Stimulated activated effector memory CD8-positive, alpha-beta T cell treated with anti-CD3 and anti-CD28 coated beads, Interleukin-12 subunit alpha, Interleukin-12 subunit beta, amount 100 ng/mL, for 72 hours (primary cell): ENCODE results near the gene IDUA.
A peak's percentile ranks its signal among the peaks of the same experiment; 100 is the strongest.

Experiments used
- ATAC-seq: fragments of 150-1000 bp; cut with Tn5 transposase; 2 replicates; pipeline ENCODE4 v1.10.0; 2021
- DNase-seq, 2 donors: peaks; one replicate each; pipeline ENCODE4 v3.0.0; 2021 to 2022; ENCODE audit warnings: low spot score in 2 of 2
- H3K27ac Mint-ChIP-seq: one replicate; pipeline ENCODE4 v1.8.0; 2022; ENCODE audit warnings: mild to moderate bottlenecking, mixed read lengths
- H3K36me3 Mint-ChIP-seq: one replicate; pipeline ENCODE4 v1.8.0; 2022; ENCODE audit warnings: mild to moderate bottlenecking, mixed read lengths
- H3K4me1 Mint-ChIP-seq: one replicate; pipeline ENCODE4 v1.8.0; 2022; ENCODE audit warnings: mixed read lengths
- H3K4me3 Mint-ChIP-seq: one replicate; pipeline ENCODE4 v1.8.0; 2022; ENCODE audit warnings: mild to moderate bottlenecking, mixed read lengths
- H3K9me3 Mint-ChIP-seq: one replicate; pipeline ENCODE4 v1.8.0; 2022; ENCODE audit warnings: mixed read lengths

The IDUA gene

DNA sequence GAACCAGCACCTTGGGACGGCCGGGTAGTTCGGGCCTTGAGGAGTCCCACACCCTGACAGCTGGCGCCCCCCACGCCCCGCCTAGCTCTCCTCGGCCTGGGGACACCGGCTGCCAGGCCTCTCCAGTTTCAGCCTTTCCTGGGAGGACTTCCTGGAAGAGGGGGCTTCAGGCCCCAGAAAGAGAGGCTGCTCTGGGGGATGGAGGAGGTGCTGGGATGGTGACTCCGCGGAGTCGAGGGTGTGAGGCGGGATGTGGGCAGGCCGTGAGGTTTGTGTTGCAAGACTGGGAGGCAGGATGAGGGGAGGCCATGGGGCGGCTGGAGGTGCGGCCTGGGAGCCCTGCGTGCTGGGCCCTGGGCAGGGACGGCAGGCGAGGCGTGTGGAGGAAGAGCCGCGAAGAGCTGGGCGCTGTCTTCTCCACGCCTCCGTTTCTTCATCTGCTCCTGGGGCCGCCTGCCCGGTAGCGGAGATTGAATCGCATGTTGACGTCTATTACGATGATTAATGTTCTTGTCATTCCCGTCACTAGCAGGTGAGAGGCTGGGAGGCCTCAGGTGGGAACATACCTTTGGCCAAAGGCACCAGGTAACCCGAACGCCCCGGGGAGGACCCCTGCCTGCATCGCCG is 23.7 kb downstream of the IDUA start:
- peak; percentile 75 for ATAC-seq
- DNase-seq: peak; percentile 55 to 88
- H3K9me3 Mint-ChIP-seq: no peaks in the 10 kb centered on the region
- H3K4me3 Mint-ChIP-seq: peak overlapping the region; percentile 89
- H3K4me1 Mint-ChIP-seq: peaks cover 16% of the 10 kb centered on the region
- peak overlapping the region; percentile 90 for H3K27ac Mint-ChIP-seq
- H3K36me3 Mint-ChIP-seq: peaks cover 7% of the 10 kb centered on the region

DNA sequence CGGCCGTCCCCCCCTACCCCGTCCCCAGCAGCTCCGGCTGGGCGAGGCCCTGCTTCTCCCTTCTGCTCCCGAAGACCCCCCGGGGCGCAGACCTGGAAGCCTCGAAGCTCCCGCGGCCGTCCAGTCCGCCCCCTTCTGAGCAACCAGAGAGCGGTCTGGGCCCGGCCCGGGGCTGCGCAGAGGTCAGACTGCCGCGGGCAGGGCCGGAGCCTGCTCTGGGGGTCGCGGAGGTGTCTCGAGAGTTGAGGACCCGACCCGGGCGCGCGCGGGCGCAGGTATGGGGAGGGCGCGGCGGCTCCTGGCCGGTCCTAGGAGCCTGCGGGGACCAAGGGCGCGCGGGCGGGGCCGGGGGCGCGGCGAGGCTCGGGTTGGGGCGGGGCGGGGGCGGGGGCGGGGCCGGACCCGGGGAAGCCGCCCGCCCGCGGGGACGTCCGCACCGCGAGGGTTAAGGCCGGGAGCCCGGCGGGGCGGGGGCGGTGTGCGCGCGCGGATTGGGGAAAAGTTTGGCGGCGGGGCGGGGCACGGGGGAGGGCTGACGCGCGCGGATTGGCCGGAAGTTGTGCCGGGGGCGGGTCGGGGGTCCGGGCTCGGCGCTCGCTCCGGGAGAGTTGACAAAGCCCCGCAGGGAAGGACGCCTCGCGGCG is 24.3 kb downstream of the IDUA start, which contains the start of gene FGFRL1:
Gene FGFRL1 (plus strand): TSS at position 605 of the 644 bp plus-strand sequence. CDS start 860 bp downstream, outside the sequence.
- ATAC-seq: peak; percentile 56

GRCh38 chr4:1011666-1012033 is 24.8 kb downstream of the IDUA start:
- ATAC-seq (no peak), DNase-seq (no peak)
- Mint-ChIP-seq H3K9me3 (no peaks in the 10 kb centered on the region), H3K4me3 (peak overlapping the region; percentile 47), H3K36me3 (peaks cover 7% of the 10 kb centered on the region), H3K27ac (no peak overlapping the region), H3K4me1 (peaks cover 16% of the 10 kb centered on the region)

More for the DNA sequence above, 24.3 kb downstream of the IDUA start, which contains the start of gene FGFRL1:
- H3K9me3 Mint-ChIP-seq: no peaks in the 10 kb centered on the region
- peaks cover 16% of the 10 kb centered on the region for H3K4me1 Mint-ChIP-seq
- peak; percentile 86 to 91 for DNase-seq
- H3K27ac Mint-ChIP-seq: peak within 1 kb of the TSS; percentile 90
- H3K36me3 Mint-ChIP-seq: peaks cover 7% of the 10 kb centered on the region
- peak within 1 kb of the TSS; percentile 89 for H3K4me3 Mint-ChIP-seq

GRCh38 chr4:1012034-1012739 is 25.3 kb downstream of the IDUA start:
- ATAC-seq: no peak
- H3K27ac Mint-ChIP-seq: no peak overlapping the region

GRCh38 chr4:1013225-1014073 is 26.6 kb downstream of the IDUA start:
- Mint-ChIP-seq H3K9me3 (no peaks in the 10 kb centered on the region), H3K4me3 (peak overlapping the region; percentile 47), H3K27ac (no peak overlapping the region), H3K36me3 (peaks cover 7% of the 10 kb centered on the region), H3K4me1 (peaks cover 22% of the 10 kb centered on the region)
- DNase-seq: no peak
- ATAC-seq: no peak

More at GRCh38 chr4:1012034-1012739, 25.3 kb downstream of the IDUA start:
- Mint-ChIP-seq H3K9me3 (no peaks in the 10 kb centered on the region), H3K36me3 (peaks cover 7% of the 10 kb centered on the region), H3K4me1 (peaks cover 16% of the 10 kb centered on the region), H3K4me3 (peak overlapping the region; percentile 47)
- no peak for DNase-seq

GRCh38 chr4:1014291-1015167 is 27.7 kb downstream of the IDUA start:
- Mint-ChIP-seq H3K9me3 (no peaks in the 10 kb centered on the region), H3K4me1 (peaks cover 13% of the 10 kb centered on the region), H3K36me3 (peaks cover 7% of the 10 kb centered on the region), H3K4me3 (no peak overlapping the region), H3K27ac (no peak overlapping the region)
- ATAC-seq: no peak
- DNase-seq: no peak

GRCh38 chr4:1015179-1015578 is 28.3 kb downstream of the IDUA start:
- no peak for ATAC-seq
- no peak overlapping the region for H3K4me3 Mint-ChIP-seq
- peaks cover 6% of the 10 kb centered on the region for H3K36me3 Mint-ChIP-seq
- H3K9me3 Mint-ChIP-seq: no peaks in the 10 kb centered on the region
- DNase-seq: no peak
- H3K27ac Mint-ChIP-seq: no peak overlapping the region
- H3K4me1 Mint-ChIP-seq: peaks cover 13% of the 10 kb centered on the region

DNA sequence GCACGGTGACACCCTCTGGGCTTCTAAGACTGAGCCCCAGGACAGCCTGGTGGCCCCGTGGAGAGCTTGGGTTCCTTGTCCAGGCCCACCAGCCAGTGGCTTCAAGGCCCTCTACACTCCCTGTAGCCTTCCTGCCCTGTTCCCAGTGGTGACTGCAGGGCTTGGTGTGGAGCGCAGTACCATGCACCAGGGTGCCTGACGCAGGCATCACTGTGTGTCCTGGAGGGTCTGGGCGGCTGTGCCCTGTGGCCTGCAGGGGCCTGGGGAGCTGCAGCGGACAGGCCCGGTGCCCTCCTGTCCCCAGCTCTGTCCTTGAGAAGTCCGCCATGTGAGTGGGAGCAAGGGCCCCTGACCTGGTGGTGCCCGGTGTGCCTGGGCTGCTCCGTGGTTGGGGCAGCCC is 28.9 kb downstream of the IDUA start:
- Mint-ChIP-seq H3K4me1 (peaks cover 7% of the 10 kb centered on the region), H3K27ac (no peak overlapping the region), H3K36me3 (peaks cover under 1% of the 10 kb centered on the region), H3K4me3 (no peak overlapping the region), H3K9me3 (no peaks in the 10 kb centered on the region)
- ATAC-seq (no peak), DNase-seq (no peak)

- no peak overlapping the region for H3K27ac Mint-ChIP-seq
- DNase-seq: no peak
- no peaks in the 10 kb centered on the region for H3K9me3 Mint-ChIP-seq
- no peak overlapping the region for H3K4me3 Mint-ChIP-seq
- H3K36me3 Mint-ChIP-seq: no peaks in the 10 kb centered on the region
- H3K4me1 Mint-ChIP-seq: peaks cover 7% of the 10 kb centered on the region
- no peak for ATAC-seq
Measured at GRCh38 chr4:1017211-1017610, 30.4 kb downstream of the IDUA start.

DNA sequence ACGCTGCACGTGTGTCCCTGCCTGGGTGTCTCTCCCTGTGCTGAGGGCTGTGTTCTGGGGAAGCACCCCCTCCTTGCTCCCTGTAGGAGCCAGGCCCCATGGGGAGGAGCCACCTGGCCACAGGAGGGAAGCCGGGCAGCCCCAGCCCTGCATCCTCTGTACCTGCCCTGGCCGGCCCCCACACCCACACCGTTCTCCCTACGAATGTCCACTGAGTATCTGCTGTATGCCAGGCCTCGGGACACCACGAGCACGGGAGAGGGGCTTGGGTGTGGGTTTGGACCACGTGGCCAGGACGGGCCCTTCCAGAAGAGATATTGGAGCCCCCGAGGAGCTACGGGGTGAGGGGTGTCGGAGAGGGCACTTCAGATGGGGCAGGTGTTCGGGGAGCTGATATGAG is 30.9 kb downstream of the IDUA start:
- DNase-seq (no peak), ATAC-seq (no peak)
- no peak overlapping the region for H3K4me3 Mint-ChIP-seq
- H3K4me1 Mint-ChIP-seq: peaks cover 7% of the 10 kb centered on the region
- no peak overlapping the region for H3K27ac Mint-ChIP-seq
- no peaks in the 10 kb centered on the region for H3K36me3 Mint-ChIP-seq
- no peaks in the 10 kb centered on the region for H3K9me3 Mint-ChIP-seq

GRCh38 chr4:1018147-1019020 is 31.5 kb downstream of the IDUA start:
- DNase-seq: no peak
- no peak for ATAC-seq
- H3K27ac Mint-ChIP-seq: no peak overlapping the region
- no peak overlapping the region for H3K4me3 Mint-ChIP-seq
- no peaks in the 10 kb centered on the region for H3K9me3 Mint-ChIP-seq
- H3K36me3 Mint-ChIP-seq: no peaks in the 10 kb centered on the region
- peaks cover 7% of the 10 kb centered on the region for H3K4me1 Mint-ChIP-seq

GRCh38 chr4:1019320-1019719 is 32.5 kb downstream of the IDUA start:
- H3K9me3 Mint-ChIP-seq: no peaks in the 10 kb centered on the region
- DNase-seq (no peak), ATAC-seq (no peak)
- no peak overlapping the region for H3K27ac Mint-ChIP-seq
- no peaks in the 10 kb centered on the region for H3K36me3 Mint-ChIP-seq
- H3K4me3 Mint-ChIP-seq: no peak overlapping the region
- H3K4me1 Mint-ChIP-seq: peaks cover 7% of the 10 kb centered on the region

DNA sequence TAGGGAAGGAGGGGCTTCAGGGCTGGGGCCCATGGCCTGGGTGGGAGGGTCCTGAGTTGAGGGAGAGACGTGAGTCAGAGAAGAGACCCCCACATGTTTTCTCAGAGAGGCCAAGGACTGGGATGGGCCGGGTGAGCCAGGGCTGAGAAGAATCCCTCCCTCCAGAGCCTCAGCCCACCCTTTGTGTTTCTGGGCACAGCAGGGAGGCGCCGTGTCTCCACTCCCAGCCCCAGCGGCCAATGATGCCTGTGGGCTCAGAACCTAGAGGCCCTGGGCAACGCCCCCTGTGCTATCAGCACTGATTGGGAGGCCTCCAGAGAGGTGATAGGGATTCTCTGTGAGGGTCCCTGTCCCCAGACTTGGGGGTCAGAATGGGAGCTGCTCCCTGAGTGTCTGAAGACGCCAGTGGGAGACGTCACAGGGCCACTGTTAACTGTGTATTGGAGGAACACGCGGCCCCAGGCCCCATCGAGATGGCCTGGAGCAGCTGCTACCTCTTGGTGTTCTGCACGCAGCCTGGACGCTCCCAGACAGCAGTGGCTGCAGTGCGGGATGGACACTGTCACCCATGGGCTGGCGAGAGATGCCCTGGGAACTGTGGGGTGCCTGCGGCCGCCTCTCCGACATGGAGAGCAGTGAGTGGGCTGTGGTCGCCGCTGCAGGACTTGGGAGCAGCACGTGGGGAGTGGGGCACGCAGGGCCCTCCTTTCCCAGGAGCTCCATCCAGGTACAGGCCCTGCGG is 33.1 kb downstream of the IDUA start:
- Mint-ChIP-seq H3K36me3 (peaks cover under 1% of the 10 kb centered on the region), H3K9me3 (no peaks in the 10 kb centered on the region), H3K4me1 (peaks cover 7% of the 10 kb centered on the region), H3K27ac (no peak overlapping the region), H3K4me3 (no peak overlapping the region)
- ATAC-seq: no peak
- no peak for DNase-seq
